HepG2 (cell line): ENCODE data around the gene RPL6. TPM values are rescaled to one million over a fixed set of nuclear protein-coding genes. Genes with fewer than 3 reads are reported as not detected.

Source experiments
- KDM2A ChIP-seq: sonication (generic); formaldehyde crosslinking; IDR thresholded peaks from 2 replicates; pipeline ENCODE4 v1.4.0; 2020; ENCODE audit warnings: low read depth, missing genetic modification reagents, borderline replicate concordance
- MAFK ChIP-seq, 2 experiments: IDR thresholded peaks in 1 of 2; conservative IDR thresholded peaks in 1 of 2; 2 replicates each; pipeline ENCODE4 v1.6.1; 2011; ENCODE audit warnings: improper control_type of control experiment in 2 of 2, low read length in 2 of 2
- MTF1 ChIP-seq: sonication (generic); formaldehyde crosslinking; IDR thresholded peaks from 2 replicates; pipeline ENCODE4 v1.5.0; 2020; ENCODE audit warnings: missing genetic modification reagents
- NCOR1 ChIP-seq: fragments of 200-600 bp; sonication (generic); IDR thresholded peaks from 2 replicates; pipeline ENCODE4 v1.7.0; 2017; ENCODE audit warnings: antibody characterized with exemption, low read length, borderline replicate concordance
- NKX3-1 ChIP-seq: sonication (generic); formaldehyde crosslinking; IDR thresholded peaks from 2 replicates; pipeline ENCODE4 v1.5.0; 2020; ENCODE audit warnings: missing genetic modification reagents
- REL ChIP-seq: sonication (generic); formaldehyde crosslinking; conservative IDR thresholded peaks from 2 replicates; pipeline ENCODE4 v1.8.0; 2022; ENCODE audit warnings: mild to moderate bottlenecking, missing genetic modification reagents, moderate library complexity
- SNAPC2 ChIP-seq: sonication (generic); formaldehyde crosslinking; IDR thresholded peaks from 2 replicates; pipeline ENCODE4 v1.8.1; 2022; ENCODE audit warnings: mild to moderate bottlenecking, missing genetic modification reagents
- ZBTB20 ChIP-seq: sonication (generic); formaldehyde crosslinking; IDR thresholded peaks from 2 replicates; pipeline ENCODE4 v1.8.1; 2023; ENCODE audit warnings: missing genetic modification reagents, low read depth, mild to moderate bottlenecking, borderline replicate concordance
- ZMYM3 ChIP-seq: sonication (generic); formaldehyde crosslinking; IDR thresholded peaks from 2 replicates; pipeline ENCODE4 v1.5.1; 2020; ENCODE audit warnings: mild to moderate bottlenecking, missing genetic modification reagents
- ZNF10 ChIP-seq: sonication (generic); formaldehyde crosslinking; IDR thresholded peaks from 2 replicates; pipeline ENCODE4 v1.4.0; 2020; ENCODE audit warnings: mild to moderate bottlenecking, low read depth, missing genetic modification reagents, borderline replicate concordance
- ZNF570 ChIP-seq: sonication (generic); formaldehyde crosslinking; IDR thresholded peaks from 2 replicates; pipeline ENCODE4 v1.4.0; 2020; ENCODE audit warnings: mild to moderate bottlenecking, missing genetic modification reagents, borderline replicate concordance
- ZNF678 ChIP-seq: sonication (generic); formaldehyde crosslinking; IDR thresholded peaks from 2 replicates; pipeline ENCODE4 v1.4.0; 2020; ENCODE audit warnings: mild to moderate bottlenecking, missing genetic modification reagents
- ZSCAN21 ChIP-seq: sonication (generic); formaldehyde crosslinking; IDR thresholded peaks from 2 replicates; pipeline ENCODE4 v1.8.0; 2022; ENCODE audit warnings: mild to moderate bottlenecking, missing genetic modification reagents, moderate library complexity, borderline replicate concordance
- polyA plus RNA-seq, 8 experiments: library from polyadenylated mRNA; depleted of rRNA in 3 of 8; stranded (reverse) in 7 of 8; unstranded in 1 of 8; fragments of >200 nt; fragmentation: Illumina TruSeq in 4 of 8; extraction: Trizol in 4 of 8; gene quantifications; 2 replicates each; pipeline versions ENCODE4 v1.2.1 to v1.2.3, GENCODE V29; 2011 to 2016; ENCODE audit warnings: low read depth in 4 of 8, missing spikeins in 1 of 8, mixed read lengths in 1 of 8; ENCODE audit not compliant: insufficient read depth in 1 of 8
- total RNA-seq, 5 experiments: library from RNA; depleted of rRNA; stranded (reverse); fragments of >200 nt; fragmentation: Illumina TruSeq; extraction: Trizol; gene quantifications; 2 replicates each; pipeline ENCODE4 v1.2.3, GENCODE V29; 2016; ENCODE audit warnings: low read depth in 1 of 5
- TF ChIP-seq, protein P1 (sequence below): sonication (generic); formaldehyde crosslinking; IDR thresholded peaks from 2 replicates; pipeline ENCODE4 v1.5.0; 2020; ENCODE audit warnings: mild to moderate bottlenecking, missing genetic modification reagents
- TF ChIP-seq, protein P2 (sequence below): fragments of 450-650 bp; IDR thresholded peaks from 2 replicates; pipeline ENCODE4 v1.6.1; 2017
- TF ChIP-seq, protein P3 (sequence below): sonication (generic); formaldehyde crosslinking; IDR thresholded peaks from 2 replicates; pipeline ENCODE4 v1.4.0; 2020; ENCODE audit warnings: missing genetic modification reagents
- TF ChIP-seq, protein P4 (sequence below): sonication (generic); formaldehyde crosslinking; IDR thresholded peaks from 2 replicates; pipeline ENCODE4 v1.4.0; 2020; ENCODE audit warnings: missing genetic modification reagents
- TF ChIP-seq, protein P5 (sequence below): sonication (generic); formaldehyde crosslinking; IDR thresholded peaks from 2 replicates; pipeline ENCODE4 v1.4.0; 2020; ENCODE audit warnings: missing genetic modification reagents, borderline replicate concordance

RPL6 gene
- total and polyA plus RNA-seq, 2 of the 13 experiments (the other 11 are each of a cell fraction or from before 2014, with no cell fraction given) = 1,551 to 1,719 TPM

DNA sequence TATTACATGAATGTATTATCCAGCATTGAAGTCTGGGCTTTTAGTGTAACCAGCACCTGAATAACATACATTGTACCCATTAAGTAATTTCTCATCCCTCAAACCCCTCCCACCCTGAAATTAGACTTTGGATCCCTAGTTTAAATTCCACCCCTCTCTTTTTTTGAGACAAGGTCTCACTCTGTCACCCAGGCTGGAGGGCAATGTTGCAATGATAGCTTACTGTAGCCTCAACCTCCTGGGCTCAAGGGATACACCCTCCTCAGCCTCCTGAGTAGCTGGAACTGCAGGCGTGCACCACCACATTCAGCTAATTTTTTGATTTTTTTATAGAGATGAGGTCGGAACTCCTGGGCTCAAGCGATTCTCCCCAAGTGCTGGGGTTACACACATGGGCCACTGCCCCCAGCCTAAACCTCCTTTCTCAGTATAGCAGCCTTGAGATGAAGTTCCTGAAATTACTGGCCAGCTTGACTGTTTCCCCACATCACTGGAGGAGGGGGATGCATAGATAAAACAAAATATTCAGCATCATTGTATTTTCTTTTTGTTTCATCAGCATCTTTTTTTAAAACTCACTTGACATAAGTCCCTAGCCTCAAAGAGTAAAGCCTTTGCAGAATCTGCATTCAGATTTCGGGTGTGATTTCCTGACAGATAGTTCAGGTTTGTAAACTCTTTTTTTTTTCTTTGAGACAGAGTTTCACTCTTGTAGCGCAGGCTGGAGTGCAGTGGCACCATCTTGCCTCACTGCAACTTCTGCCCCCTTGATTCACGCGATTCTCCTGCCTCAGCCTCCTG lies 16.4 kb upstream of the RPL6 start (continued):
- TF ChIP-seq, protein P1, sequence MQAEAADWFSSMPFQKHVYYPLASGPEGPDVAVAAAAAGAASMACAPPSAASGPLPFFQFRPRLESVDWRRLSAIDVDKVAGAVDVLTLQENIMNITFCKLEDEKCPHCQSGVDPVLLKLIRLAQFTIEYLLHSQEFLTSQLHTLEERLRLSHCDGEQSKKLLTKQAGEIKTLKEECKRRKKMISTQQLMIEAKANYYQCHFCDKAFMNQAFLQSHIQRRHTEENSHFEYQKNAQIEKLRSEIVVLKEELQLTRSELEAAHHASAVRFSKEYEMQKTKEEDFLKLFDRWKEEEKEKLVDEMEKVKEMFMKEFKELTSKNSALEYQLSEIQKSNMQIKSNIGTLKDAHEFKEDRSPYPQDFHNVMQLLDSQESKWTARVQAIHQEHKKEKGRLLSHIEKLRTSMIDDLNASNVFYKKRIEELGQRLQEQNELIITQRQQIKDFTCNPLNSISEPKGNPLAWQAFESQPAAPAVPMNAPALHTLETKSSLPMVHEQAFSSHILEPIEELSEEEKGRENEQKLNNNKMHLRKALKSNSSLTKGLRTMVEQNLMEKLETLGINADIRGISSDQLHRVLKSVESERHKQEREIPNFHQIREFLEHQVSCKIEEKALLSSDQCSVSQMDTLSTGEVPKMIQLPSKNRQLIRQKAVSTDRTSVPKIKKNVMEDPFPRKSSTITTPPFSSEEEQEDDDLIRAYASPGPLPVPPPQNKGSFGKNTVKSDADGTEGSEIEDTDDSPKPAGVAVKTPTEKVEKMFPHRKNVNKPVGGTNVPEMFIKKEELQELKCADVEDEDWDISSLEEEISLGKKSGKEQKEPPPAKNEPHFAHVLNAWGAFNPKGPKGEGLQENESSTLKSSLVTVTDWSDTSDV (CRISPR knock-in tag) = no peak
- TF ChIP-seq NKX3-1 (no peak), ZSCAN21 (CRISPR knock-in tag) (no peak), REL (CRISPR knock-in tag) (no peak), ZNF10 (CRISPR knock-in tag) (no peak), ZMYM3 (CRISPR knock-in tag) (0 out of 2 replicates have a peak, but pooled peaks have one; percentile 37), ZBTB20 (no peak), MTF1 (no peak), ZNF570 (CRISPR knock-in tag) (no peak), KDM2A (CRISPR knock-in tag) (no peak), ZNF678 (CRISPR knock-in tag) (no peak), MAFK (conservative IDR thresholded peaks at IDR 0.05 in 1 of 2, IDR thresholded peaks at IDR 0.05 in 1 of 2; ENCODE audit: low read length in 2 of 2) (peak in 1 of 2 experiments; percentile 46; a peak in 1 of 4 replicates), NCOR1 (peak; percentile 60; the same call in 1 of the 2 replicates), SNAPC2 (CRISPR knock-in tag) (no peak)
- TF ChIP-seq, protein P2, sequence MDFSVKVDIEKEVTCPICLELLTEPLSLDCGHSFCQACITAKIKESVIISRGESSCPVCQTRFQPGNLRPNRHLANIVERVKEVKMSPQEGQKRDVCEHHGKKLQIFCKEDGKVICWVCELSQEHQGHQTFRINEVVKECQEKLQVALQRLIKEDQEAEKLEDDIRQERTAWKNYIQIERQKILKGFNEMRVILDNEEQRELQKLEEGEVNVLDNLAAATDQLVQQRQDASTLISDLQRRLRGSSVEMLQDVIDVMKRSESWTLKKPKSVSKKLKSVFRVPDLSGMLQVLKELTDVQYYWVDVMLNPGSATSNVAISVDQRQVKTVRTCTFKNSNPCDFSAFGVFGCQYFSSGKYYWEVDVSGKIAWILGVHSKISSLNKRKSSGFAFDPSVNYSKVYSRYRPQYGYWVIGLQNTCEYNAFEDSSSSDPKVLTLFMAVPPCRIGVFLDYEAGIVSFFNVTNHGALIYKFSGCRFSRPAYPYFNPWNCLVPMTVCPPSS = no peak
- TF ChIP-seq, protein P3, sequence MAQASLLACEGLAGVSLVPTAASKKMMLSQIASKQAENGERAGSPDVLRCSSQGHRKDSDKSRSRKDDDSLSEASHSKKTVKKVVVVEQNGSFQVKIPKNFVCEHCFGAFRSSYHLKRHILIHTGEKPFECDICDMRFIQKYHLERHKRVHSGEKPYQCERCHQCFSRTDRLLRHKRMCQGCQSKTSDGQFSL (CRISPR knock-in tag) = no peak
- TF ChIP-seq, protein P4, sequence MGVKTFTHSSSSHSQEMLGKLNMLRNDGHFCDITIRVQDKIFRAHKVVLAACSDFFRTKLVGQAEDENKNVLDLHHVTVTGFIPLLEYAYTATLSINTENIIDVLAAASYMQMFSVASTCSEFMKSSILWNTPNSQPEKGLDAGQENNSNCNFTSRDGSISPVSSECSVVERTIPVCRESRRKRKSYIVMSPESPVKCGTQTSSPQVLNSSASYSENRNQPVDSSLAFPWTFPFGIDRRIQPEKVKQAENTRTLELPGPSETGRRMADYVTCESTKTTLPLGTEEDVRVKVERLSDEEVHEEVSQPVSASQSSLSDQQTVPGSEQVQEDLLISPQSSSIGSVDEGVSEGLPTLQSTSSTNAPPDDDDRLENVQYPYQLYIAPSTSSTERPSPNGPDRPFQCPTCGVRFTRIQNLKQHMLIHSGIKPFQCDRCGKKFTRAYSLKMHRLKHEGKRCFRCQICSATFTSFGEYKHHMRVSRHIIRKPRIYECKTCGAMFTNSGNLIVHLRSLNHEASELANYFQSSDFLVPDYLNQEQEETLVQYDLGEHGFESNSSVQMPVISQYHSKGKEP (CRISPR knock-in tag) = no peak
- TF ChIP-seq, protein P5, sequence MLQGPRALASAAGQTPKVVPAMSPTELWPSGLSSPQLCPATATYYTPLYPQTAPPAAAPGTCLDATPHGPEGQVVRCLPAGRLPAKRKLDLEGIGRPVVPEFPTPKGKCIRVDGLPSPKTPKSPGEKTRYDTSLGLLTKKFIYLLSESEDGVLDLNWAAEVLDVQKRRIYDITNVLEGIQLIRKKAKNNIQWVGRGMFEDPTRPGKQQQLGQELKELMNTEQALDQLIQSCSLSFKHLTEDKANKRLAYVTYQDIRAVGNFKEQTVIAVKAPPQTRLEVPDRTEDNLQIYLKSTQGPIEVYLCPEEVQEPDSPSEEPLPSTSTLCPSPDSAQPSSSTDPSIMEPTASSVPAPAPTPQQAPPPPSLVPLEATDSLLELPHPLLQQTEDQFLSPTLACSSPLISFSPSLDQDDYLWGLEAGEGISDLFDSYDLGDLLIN (CRISPR knock-in tag) = no peak
